SHP77 (cell line): ENCODE measurements around the gene BCAP31.
"Not testable (repeated sequence)": the region's sequence is repeated elsewhere in the genome, so short reads cannot be mapped to it uniquely, and the experiment has no call there.

Experiments
- DNase-seq, 2 experiments: peaks; one replicate each; lab custom pipeline; 2025; lab: John Stamatoyannopoulos, UW

BCAP31 gene

GRCh38 chrX:153734871-153735270, 10.7 kb upstream of the BCAP31 start:
- no peak for DNase-seq

- DNase-seq = no peak
Observed at GRCh38 chrX:153733651-153734240, 9.6 kb upstream of the BCAP31 start.

GRCh38 chrX:153732401-153732800, 8.2 kb upstream of the BCAP31 start:
- DNase-seq = no peak

- DNase-seq = no peak
Observed at GRCh38 chrX:153731845-153732215, 7.6 kb upstream of the BCAP31 start.

- DNase-seq = no peak
Observed at GRCh38 chrX:153731117-153731844, 7.1 kb upstream of the BCAP31 start.

- DNase-seq = not testable (repeated sequence)
Observed at GRCh38 chrX:153730115-153730514, 5.9 kb upstream of the BCAP31 start.

- DNase-seq = no peak
Observed at GRCh38 chrX:153728951-153729631, 4.9 kb upstream of the BCAP31 start.

- DNase-seq = no peak
Observed at GRCh38 chrX:153728095-153728494, 3.9 kb upstream of the BCAP31 start.

- no peak for DNase-seq
Observed at GRCh38 chrX:153727123-153727931, 3.1 kb upstream of the BCAP31 start.

- DNase-seq = peak in 1 of 2 experiments; percentile 41
Observed at GRCh38 chrX:153726286-153727122, 2.3 kb upstream of the BCAP31 start.

GRCh38 chrX:153725832-153726285, 1.7 kb upstream of the BCAP31 start:
- no peak for DNase-seq

GRCh38 chrX:153725039-153725831, 1.0 kb upstream of the BCAP31 start:
- peak in 1 of 2 experiments; percentile 8 for DNase-seq

- peak in 1 of 2 experiments; percentile 39 for DNase-seq
Observed at GRCh38 chrX:153723351-153724251, 586 bp downstream of the BCAP31 start.

GRCh38 chrX:153722704-153723350, 1.4 kb downstream of the BCAP31 start:
- DNase-seq = no peak

- DNase-seq = no peak
Observed at GRCh38 chrX:153719701-153720100, 4.5 kb downstream of the BCAP31 start.

GRCh38 chrX:153719238-153719637, 4.9 kb downstream of the BCAP31 start:
- DNase-seq = no peak

- DNase-seq = no peak
Observed at GRCh38 chrX:153717445-153717844, 6.7 kb downstream of the BCAP31 start.

- DNase-seq = no peak
Observed at GRCh38 chrX:153714256-153714655, 9.9 kb downstream of the BCAP31 start.
